ENCODE measurements around the gene FSTL3. TPM values are rescaled to one million over a fixed set of nuclear protein-coding genes. Genes with fewer than 3 reads are reported as not detected.

The FSTL3 gene
- total and polyA plus RNA-seq, 9 donors, result 14.5 to 24.3 (median 18.5) TPM

GRCh38 chr19:710767-711166, 34.6 kb downstream of the FSTL3 start:
- Histone ChIP-seq H3K27me3 (ENCODE audit: control insufficient read depth, insufficient read depth, low read length) (peaks cover 7% of the 10 kb centered on the region), H3K4me3 (ENCODE audit: low read length) (peak overlapping the region; percentile 61), H3K4me1 (ENCODE audit: control insufficient read depth, insufficient read depth, low read length) (peaks cover 17% of the 10 kb centered on the region), H3K27ac (ENCODE audit: low read length) (peak overlapping the region; percentile 55), H3K36me3 (ENCODE audit: control insufficient read depth, insufficient read depth, low read length) (no peaks in the 10 kb centered on the region), H3K9me3 (replicated peaks; ENCODE audit: control insufficient read depth, low read depth, low read length) (peaks cover 13% of the 10 kb centered on the region)
- DNase-seq, result no peak
- 37% methylated on average over 13 of the region's 21 CpGs for WGBS (ENCODE audit: insufficient coverage)

- peaks cover 13% of the 10 kb centered on the region for H3K9me3 ChIP-seq (replicated peaks; ENCODE audit: control insufficient read depth, low read depth, low read length)
- WGBS (ENCODE audit: insufficient coverage), result 50% methylated on average over 1 of the region's 8 CpGs
- DNase-seq, result no peak
- H3K27me3 ChIP-seq (ENCODE audit: control insufficient read depth, insufficient read depth, low read length), result peaks cover 7% of the 10 kb centered on the region
- no peak overlapping the region for H3K4me3 ChIP-seq (ENCODE audit: low read length)
- peaks cover 17% of the 10 kb centered on the region for H3K4me1 ChIP-seq (ENCODE audit: control insufficient read depth, insufficient read depth, low read length)
- H3K36me3 ChIP-seq (ENCODE audit: control insufficient read depth, insufficient read depth, low read length), result no peaks in the 10 kb centered on the region
- peak overlapping the region; percentile 42 for H3K27ac ChIP-seq (ENCODE audit: low read length)
Observed at GRCh38 chr19:711254-711653, 35.1 kb downstream of the FSTL3 start.

- Histone ChIP-seq H3K9me3 (replicated peaks; ENCODE audit: control insufficient read depth, low read depth, low read length) (peaks cover 6% of the 10 kb centered on the region), H3K27me3 (ENCODE audit: control insufficient read depth, insufficient read depth, low read length) (peaks cover 17% of the 10 kb centered on the region), H3K36me3 (ENCODE audit: control insufficient read depth, insufficient read depth, low read length) (no peaks in the 10 kb centered on the region), H3K4me3 (ENCODE audit: low read length) (no peak overlapping the region), H3K4me1 (ENCODE audit: control insufficient read depth, insufficient read depth, low read length) (peaks cover 20% of the 10 kb centered on the region), H3K27ac (ENCODE audit: low read length) (no peak overlapping the region)
- WGBS (ENCODE audit: insufficient coverage), result 89% methylated on average over 1 of the region's 3 CpGs
- no peak for DNase-seq
Observed at GRCh38 chr19:715347-715746, 39.2 kb downstream of the FSTL3 start.

- Histone ChIP-seq H3K36me3 (ENCODE audit: control insufficient read depth, insufficient read depth, low read length) (no peaks in the 10 kb centered on the region), H3K4me1 (ENCODE audit: control insufficient read depth, insufficient read depth, low read length) (peaks cover 27% of the 10 kb centered on the region), H3K4me3 (ENCODE audit: low read length) (no peak overlapping the region), H3K27me3 (ENCODE audit: control insufficient read depth, insufficient read depth, low read length) (peaks cover 19% of the 10 kb centered on the region), H3K27ac (ENCODE audit: low read length) (peak overlapping the region; percentile 65), H3K9me3 (replicated peaks; ENCODE audit: control insufficient read depth, low read depth, low read length) (peaks cover 6% of the 10 kb centered on the region)
- DNase-seq, result peak; percentile 49
- WGBS (ENCODE audit: insufficient coverage), result 41% methylated on average over 14 of the region's 23 CpGs
Observed at GRCh38 chr19:718251-718951, 42.2 kb downstream of the FSTL3 start.

- peak overlapping the region; percentile 65 for H3K27ac ChIP-seq (ENCODE audit: low read length)
- H3K4me1 ChIP-seq (ENCODE audit: control insufficient read depth, insufficient read depth, low read length), result peaks cover 27% of the 10 kb centered on the region
- peaks cover 6% of the 10 kb centered on the region for H3K9me3 ChIP-seq (replicated peaks; ENCODE audit: control insufficient read depth, low read depth, low read length)
- 11% methylated on average over 49 of the region's 54 CpGs for WGBS (ENCODE audit: insufficient coverage)
- H3K27me3 ChIP-seq (ENCODE audit: control insufficient read depth, insufficient read depth, low read length), result peaks cover 19% of the 10 kb centered on the region
- no peaks in the 10 kb centered on the region for H3K36me3 ChIP-seq (ENCODE audit: control insufficient read depth, insufficient read depth, low read length)
- no peak overlapping the region for H3K4me3 ChIP-seq (ENCODE audit: low read length)
- DNase-seq, result peak; percentile 89
Observed at GRCh38 chr19:718991-719512, 42.9 kb downstream of the FSTL3 start.

GRCh38 chr19:719636-720344, 43.6 kb downstream of the FSTL3 start:
- WGBS (ENCODE audit: insufficient coverage), result 7% methylated on average over 38 of the region's 79 CpGs
- peak overlapping the region; percentile 0 for H3K4me3 ChIP-seq (ENCODE audit: low read length)
- no peaks in the 10 kb centered on the region for H3K36me3 ChIP-seq (ENCODE audit: control insufficient read depth, insufficient read depth, low read length)
- peaks cover 27% of the 10 kb centered on the region for H3K4me1 ChIP-seq (ENCODE audit: control insufficient read depth, insufficient read depth, low read length)
- H3K27me3 ChIP-seq (ENCODE audit: control insufficient read depth, insufficient read depth, low read length), result peaks cover 19% of the 10 kb centered on the region
- peak overlapping the region; percentile 56 for H3K27ac ChIP-seq (ENCODE audit: low read length)
- DNase-seq, result peak; percentile 85
- peaks cover 6% of the 10 kb centered on the region for H3K9me3 ChIP-seq (replicated peaks; ENCODE audit: control insufficient read depth, low read depth, low read length)

- WGBS (ENCODE audit: insufficient coverage), result 10% methylated on average over 37 of the region's 58 CpGs
- no peaks in the 10 kb centered on the region for H3K36me3 ChIP-seq (ENCODE audit: control insufficient read depth, insufficient read depth, low read length)
- peaks cover 2% of the 10 kb centered on the region for H3K9me3 ChIP-seq (replicated peaks; ENCODE audit: control insufficient read depth, low read depth, low read length)
- H3K27me3 ChIP-seq (ENCODE audit: control insufficient read depth, insufficient read depth, low read length), result peaks cover 19% of the 10 kb centered on the region
- DNase-seq, result no peak
- H3K4me3 ChIP-seq (ENCODE audit: low read length), result no peak overlapping the region
- peak overlapping the region; percentile 55 for H3K27ac ChIP-seq (ENCODE audit: low read length)
- peaks cover 27% of the 10 kb centered on the region for H3K4me1 ChIP-seq (ENCODE audit: control insufficient read depth, insufficient read depth, low read length)
Observed at GRCh38 chr19:720345-721160, 44.4 kb downstream of the FSTL3 start.

- no peak for DNase-seq
- 49% methylated on average over 13 of the region's 17 CpGs for WGBS (ENCODE audit: insufficient coverage)
- H3K36me3 ChIP-seq (ENCODE audit: control insufficient read depth, insufficient read depth, low read length), result no peaks in the 10 kb centered on the region
- peaks cover 19% of the 10 kb centered on the region for H3K27me3 ChIP-seq (ENCODE audit: control insufficient read depth, insufficient read depth, low read length)
- no peaks in the 10 kb centered on the region for H3K9me3 ChIP-seq (replicated peaks; ENCODE audit: control insufficient read depth, low read depth, low read length)
- no peak overlapping the region for H3K4me3 ChIP-seq (ENCODE audit: low read length)
- peak overlapping the region; percentile 13 for H3K27ac ChIP-seq (ENCODE audit: low read length)
- peaks cover 31% of the 10 kb centered on the region for H3K4me1 ChIP-seq (ENCODE audit: control insufficient read depth, insufficient read depth, low read length)
Observed at GRCh38 chr19:722553-723101, 46.4 kb downstream of the FSTL3 start.

GRCh38 chr19:723247-723646, 47.1 kb downstream of the FSTL3 start:
- Histone ChIP-seq H3K36me3 (ENCODE audit: control insufficient read depth, insufficient read depth, low read length) (no peaks in the 10 kb centered on the region), H3K9me3 (replicated peaks; ENCODE audit: control insufficient read depth, low read depth, low read length) (no peaks in the 10 kb centered on the region), H3K27me3 (ENCODE audit: control insufficient read depth, insufficient read depth, low read length) (peaks cover 17% of the 10 kb centered on the region), H3K27ac (ENCODE audit: low read length) (no peak overlapping the region), H3K4me1 (ENCODE audit: control insufficient read depth, insufficient read depth, low read length) (peaks cover 37% of the 10 kb centered on the region), H3K4me3 (ENCODE audit: low read length) (no peak overlapping the region)
- DNase-seq, result no peak
- 79% methylated on average over 7 of the region's 13 CpGs for WGBS (ENCODE audit: insufficient coverage)

Data from muscle of leg (tissue), 11 donors.